ENCODE results near the gene GRPEL1.

- TF ChIP-seq ZNF510 (tag by site-specific recombination; IDR thresholded peaks at IDR 0.05; ENCODE audit: insufficient replicate concordance), result no peak
- peak; percentile 48; the same call in 1 of the 2 replicates for TF ChIP-seq ZNF777 (tag by site-specific recombination; IDR thresholded peaks at IDR 0.05; ENCODE audit: borderline replicate concordance)
- TF ChIP-seq CTCF (tag by site-specific recombination; IDR thresholded peaks at IDR 0.05), result no peak
- TF ChIP-seq ZNF211 (tag by site-specific recombination; IDR thresholded peaks at IDR 0.05; ENCODE audit: low read depth), result no peak
- TF ChIP-seq ZFP3 (tag by site-specific recombination; IDR thresholded peaks at IDR 0.05; ENCODE audit: low read depth), result no peak
- TF ChIP-seq ZNF514 (tag by site-specific recombination; IDR thresholded peaks at IDR 0.05), result no peak
- no peak for TF ChIP-seq ZNF302 (tag by site-specific recombination; IDR thresholded peaks at IDR 0.05; ENCODE audit: low read depth)
- peak; percentile 67 for TF ChIP-seq ZBTB26 (tag by site-specific recombination; optimal IDR thresholded peaks at IDR 0.05)
- TF ChIP-seq ZBTB7A (tag by site-specific recombination; IDR thresholded peaks at IDR 0.05; ENCODE audit: low read depth), result no peak
- no peak for TF ChIP-seq YY1 (tag by site-specific recombination; IDR thresholded peaks at IDR 0.05)
- TF ChIP-seq ZNF148 (tag by site-specific recombination; IDR thresholded peaks at IDR 0.05; ENCODE audit: borderline replicate concordance), result no peak
- no peak for TF ChIP-seq ZNF37A (tag by site-specific recombination; IDR thresholded peaks at IDR 0.05)
- no peak for TF ChIP-seq ZSCAN30 (tag by site-specific recombination; IDR thresholded peaks at IDR 0.05)
- TF ChIP-seq ZNF184 (tag by site-specific recombination; IDR thresholded peaks at IDR 0.05), result no peak
Measured at GRCh38 chr4:7042503-7043283, 25.2 kb downstream of the GRPEL1 start.

Data from HEK293 (cell line).